Subcutaneous adipose tissue (tissue), 4 donors: ENCODE results near the gene CALHM5. TPM values are rescaled to one million over a fixed set of nuclear protein-coding genes. Genes with fewer than 3 reads are reported as not detected.

Source experiments
- total RNA-seq, 4 donors: library from RNA; depleted of rRNA; stranded (reverse); fragments of >200 nt; gene quantifications; one replicate each; pipeline ENCODE4 v1.1.0, GENCODE V29; 2016
- TF ChIP-seq, protein P1 (sequence below): fragments of 450-650 bp; IDR thresholded peaks from one replicate; pipeline ENCODE4 v1.5.1; 2016; ENCODE audit warnings: low read depth, mild to moderate bottlenecking, control low read depth, antibody characterized with exemption, moderate library complexity

The CALHM5 gene
- total RNA-seq, 4 donors from 2014 or later, result 2.3 to 3.3 (median 2.7) TPM

DNA sequence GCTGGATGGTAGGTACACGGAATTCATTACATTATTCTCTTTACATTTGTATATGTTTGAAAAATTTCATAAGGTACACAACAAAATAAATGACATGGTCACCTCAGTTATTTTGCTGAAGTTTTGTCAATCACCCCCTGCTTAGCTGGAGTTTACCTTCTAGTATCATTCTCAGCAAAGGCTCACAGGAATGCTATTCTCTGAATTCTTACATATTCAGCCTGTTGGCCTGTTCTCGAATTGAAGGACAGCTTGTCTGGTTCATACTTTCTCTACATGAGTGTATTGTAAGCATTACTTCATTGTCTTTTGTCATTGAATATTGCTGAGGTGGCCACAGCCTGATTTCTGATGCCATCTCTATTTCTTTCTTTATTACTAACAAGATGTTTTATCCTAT lies 12.8 kb downstream of the CALHM5 start:
- TF ChIP-seq, protein P1, sequence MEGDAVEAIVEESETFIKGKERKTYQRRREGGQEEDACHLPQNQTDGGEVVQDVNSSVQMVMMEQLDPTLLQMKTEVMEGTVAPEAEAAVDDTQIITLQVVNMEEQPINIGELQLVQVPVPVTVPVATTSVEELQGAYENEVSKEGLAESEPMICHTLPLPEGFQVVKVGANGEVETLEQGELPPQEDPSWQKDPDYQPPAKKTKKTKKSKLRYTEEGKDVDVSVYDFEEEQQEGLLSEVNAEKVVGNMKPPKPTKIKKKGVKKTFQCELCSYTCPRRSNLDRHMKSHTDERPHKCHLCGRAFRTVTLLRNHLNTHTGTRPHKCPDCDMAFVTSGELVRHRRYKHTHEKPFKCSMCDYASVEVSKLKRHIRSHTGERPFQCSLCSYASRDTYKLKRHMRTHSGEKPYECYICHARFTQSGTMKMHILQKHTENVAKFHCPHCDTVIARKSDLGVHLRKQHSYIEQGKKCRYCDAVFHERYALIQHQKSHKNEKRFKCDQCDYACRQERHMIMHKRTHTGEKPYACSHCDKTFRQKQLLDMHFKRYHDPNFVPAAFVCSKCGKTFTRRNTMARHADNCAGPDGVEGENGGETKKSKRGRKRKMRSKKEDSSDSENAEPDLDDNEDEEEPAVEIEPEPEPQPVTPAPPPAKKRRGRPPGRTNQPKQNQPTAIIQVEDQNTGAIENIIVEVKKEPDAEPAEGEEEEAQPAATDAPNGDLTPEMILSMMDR, result no peak

DNA sequence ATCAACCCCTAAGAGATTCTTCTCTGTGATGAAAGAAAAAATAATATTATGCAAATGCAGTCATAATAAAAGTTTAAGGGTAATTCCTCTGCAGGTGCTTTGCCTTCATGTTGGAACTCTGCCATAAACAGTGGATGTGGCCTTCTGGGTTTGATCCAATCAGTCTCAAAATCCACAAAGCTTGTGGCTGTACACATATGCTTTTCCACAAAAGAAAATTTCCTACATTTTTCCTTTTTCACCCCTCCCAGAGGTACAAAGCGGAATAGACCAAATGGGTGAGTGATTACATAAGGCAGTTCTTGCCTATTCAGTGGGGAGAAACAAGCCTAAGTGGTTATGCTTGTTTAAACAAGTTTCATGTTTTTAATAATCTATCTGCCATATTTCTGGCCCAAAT lies 16.7 kb downstream of the CALHM5 start:
- TF ChIP-seq, protein P1, result no peak

DNA sequence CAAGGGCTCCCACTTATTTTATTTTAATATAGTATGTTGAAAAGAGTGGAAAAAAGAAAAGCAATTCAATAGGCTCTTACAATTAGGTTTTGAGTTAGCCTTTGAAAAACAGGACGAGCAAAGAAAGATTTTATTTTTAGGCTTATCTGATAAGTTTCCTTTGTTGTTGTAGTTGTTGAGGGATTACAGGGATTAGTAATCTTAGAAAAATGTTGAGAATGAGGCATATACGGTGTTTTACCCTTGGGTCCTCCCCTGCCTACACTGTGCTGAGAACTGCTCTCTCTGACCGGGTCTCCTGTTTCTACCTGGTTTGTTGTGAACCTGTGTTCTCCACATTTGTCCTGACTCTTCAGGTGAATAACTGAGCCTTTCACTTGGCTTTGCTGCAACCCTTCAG lies 17.3 kb downstream of the CALHM5 start:
- TF ChIP-seq, protein P1, result no peak

DNA sequence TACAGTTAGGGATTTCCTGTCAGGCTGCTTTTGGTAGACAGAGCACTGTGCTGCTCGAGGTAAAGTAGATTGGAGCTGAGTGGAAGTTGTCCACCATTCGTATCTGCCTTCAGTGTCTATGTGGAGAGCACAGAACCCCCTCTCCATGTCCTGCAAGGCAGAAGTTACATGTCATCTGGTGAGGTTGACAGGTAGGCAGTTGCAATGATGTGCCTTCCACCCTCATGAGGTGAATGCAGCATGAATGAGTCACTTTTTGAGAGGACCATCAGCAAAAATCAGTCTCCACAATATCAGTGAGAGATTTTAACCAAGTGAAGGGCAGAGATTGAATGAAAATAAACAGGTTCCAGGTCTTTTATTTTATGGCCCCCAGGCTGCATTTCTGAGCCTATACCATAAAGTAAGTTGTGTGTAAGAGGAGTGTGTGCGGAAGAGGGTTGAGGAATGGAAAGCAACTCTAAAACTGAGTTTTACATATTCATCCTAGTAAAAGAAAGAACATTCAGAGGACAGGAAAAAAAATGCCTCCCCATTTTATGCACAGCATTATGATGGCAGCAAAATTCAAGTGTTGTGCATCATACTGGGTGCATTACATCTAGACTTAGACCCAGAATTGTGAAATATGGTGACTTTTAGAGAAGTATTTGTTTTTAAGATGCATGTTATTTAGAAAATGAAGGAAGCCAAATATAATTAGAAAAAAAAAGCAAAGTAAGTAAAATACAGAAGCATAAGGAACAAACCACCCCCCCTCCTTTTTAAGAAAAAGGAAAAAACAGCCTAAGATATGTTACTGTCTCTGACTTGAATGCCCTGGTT lies 18.2 kb downstream of the CALHM5 start:
- TF ChIP-seq, protein P1, result no peak

DNA sequence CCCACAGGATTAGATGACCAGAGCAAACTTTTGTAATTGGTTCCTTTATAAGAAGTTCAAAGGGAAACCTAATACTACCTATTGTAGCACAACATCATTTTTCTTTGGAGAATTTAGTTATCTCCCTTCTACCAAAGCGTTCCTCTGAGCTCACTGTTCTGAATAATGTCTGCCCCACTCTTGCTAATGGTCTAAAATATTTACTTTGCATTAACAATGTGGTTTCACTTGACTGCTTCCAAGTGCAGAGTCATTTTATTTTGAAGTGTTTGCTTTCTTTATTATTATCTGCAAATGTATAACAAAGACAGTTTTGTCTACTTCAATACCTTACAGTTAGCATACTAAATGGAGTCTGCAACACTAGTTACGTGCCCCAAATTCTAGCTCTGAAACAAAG lies 19.0 kb downstream of the CALHM5 start:
- TF ChIP-seq, protein P1, result no peak

DNA sequence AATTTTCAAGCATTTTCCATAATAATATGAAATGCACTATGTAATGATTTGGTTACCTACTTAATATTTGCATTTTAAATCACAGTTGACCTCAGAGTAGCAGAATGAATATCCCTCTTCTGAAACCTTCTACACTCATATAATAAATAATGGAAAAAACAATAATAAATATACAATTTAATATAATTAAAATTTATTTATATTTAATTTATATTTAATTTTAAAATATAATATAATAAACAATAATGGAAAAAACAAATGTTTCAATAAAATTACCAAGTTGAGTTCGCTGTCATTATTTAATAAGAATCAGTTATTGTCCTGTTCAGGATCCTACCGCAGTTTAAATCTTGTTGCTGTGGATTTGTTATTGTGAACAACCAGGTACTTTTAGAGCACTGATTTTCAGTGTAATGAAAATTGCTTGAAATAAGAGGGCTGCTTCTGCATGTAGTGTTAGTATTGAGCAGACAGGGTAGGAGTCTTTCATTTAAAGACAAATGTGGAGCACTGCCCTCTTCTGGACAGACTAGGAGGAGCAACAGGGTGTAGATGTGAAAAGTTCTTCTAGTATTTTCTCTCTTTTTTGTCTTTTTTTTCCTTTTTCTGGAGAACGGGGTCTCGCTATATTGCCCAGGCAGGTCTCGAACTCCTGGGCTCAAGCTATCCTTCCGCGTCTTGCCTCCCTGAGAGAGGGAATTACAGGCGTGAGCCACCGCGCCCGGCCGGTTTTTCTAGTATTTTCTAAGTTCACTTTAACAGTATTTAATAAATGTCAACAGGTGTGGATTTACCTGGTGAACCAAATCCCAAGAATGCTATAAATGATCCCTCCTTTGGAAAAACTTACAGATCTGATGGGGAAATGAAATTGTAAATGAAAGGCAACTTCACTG lies 20.5 kb downstream of the CALHM5 start:
- TF ChIP-seq, protein P1, result no peak
